Activated CD4-positive, alpha-beta T cell treated with anti-CD3 and anti-CD28 coated beads for 48 hours (primary cell): ENCODE results near the gene CFAP46.

Experiments
- DNase-seq: peaks from one replicate; pipeline ENCODE4 v3.0.0-alpha.2; 2020

CFAP46 gene

GRCh38 chr10:132943791-132944404 is 1.5 kb upstream of the CFAP46 start:
- DNase-seq: no peak

- DNase-seq: no peak
Observed at GRCh38 chr10:132943058-132943790, 854 bp upstream of the CFAP46 start.

- DNase-seq: peak; percentile 1
Observed at GRCh38 chr10:132941640-132942051, 724 bp downstream of the CFAP46 start.

- no peak for DNase-seq
Observed at GRCh38 chr10:132940791-132941465, 1.4 kb downstream of the CFAP46 start.

GRCh38 chr10:132939957-132940790 is 2.2 kb downstream of the CFAP46 start:
- DNase-seq: peak; percentile 73

- no peak for DNase-seq
Observed at GRCh38 chr10:132939378-132939955, 2.9 kb downstream of the CFAP46 start.

GRCh38 chr10:132938472-132939339 is 3.7 kb downstream of the CFAP46 start:
- peak; percentile 51 for DNase-seq

- DNase-seq: no peak
Observed at GRCh38 chr10:132937861-132938260, 4.5 kb downstream of the CFAP46 start.

- no peak for DNase-seq
Observed at GRCh38 chr10:132934953-132935352, 7.4 kb downstream of the CFAP46 start.

GRCh38 chr10:132933308-132934042 is 8.9 kb downstream of the CFAP46 start:
- no peak for DNase-seq

GRCh38 chr10:132932461-132933307 is 9.7 kb downstream of the CFAP46 start:
- peak; percentile 46 for DNase-seq

GRCh38 chr10:132931258-132932250 is 10.8 kb downstream of the CFAP46 start:
- DNase-seq: peak; percentile 55

GRCh38 chr10:132930701-132931100 is 11.7 kb downstream of the CFAP46 start:
- DNase-seq: peak; percentile 20

GRCh38 chr10:132929953-132930548 is 12.3 kb downstream of the CFAP46 start:
- peak; percentile 33 for DNase-seq

GRCh38 chr10:132929480-132929879 is 12.9 kb downstream of the CFAP46 start:
- no peak for DNase-seq

GRCh38 chr10:132928261-132928660 is 14.1 kb downstream of the CFAP46 start:
- DNase-seq: no peak

GRCh38 chr10:132927824-132928223 is 14.5 kb downstream of the CFAP46 start:
- DNase-seq: no peak
